ENCODE measurements around the gene DCP2. TPM values are rescaled to one million over a fixed set of nuclear protein-coding genes. Genes with fewer than 3 reads are reported as not detected.
"Not testable (repeated sequence)": the region's sequence is repeated elsewhere in the genome, so short reads cannot be mapped to it uniquely, and the experiment has no call there.

DCP2 gene
- total RNA-seq, 1 experiment from 2014 or later: 34.4 TPM

- not testable (repeated sequence) for H3K27me3 ChIP-seq, H3K36me3 ChIP-seq, H3K4me3 ChIP-seq, H3K9me3 ChIP-seq
- DNase-seq: peak; percentile 91
Measured at GRCh38 chr5:112959872-112960271, 16.7 kb upstream of the DCP2 start.

GRCh38 chr5:112960315-112960714, 16.3 kb upstream of the DCP2 start:
- Histone ChIP-seq H3K36me3 (no peaks in the 10 kb centered on the region), H3K9me3 (no peaks in the 10 kb centered on the region), H3K4me3 (no peak overlapping the region), H3K27me3 (no peaks in the 10 kb centered on the region)
- no peak for DNase-seq

- no peak for DNase-seq
- Histone ChIP-seq H3K4me3 (no peak overlapping the region), H3K9me3 (no peaks in the 10 kb centered on the region), H3K36me3 (no peaks in the 10 kb centered on the region), H3K27me3 (no peaks in the 10 kb centered on the region)
Measured at GRCh38 chr5:112960863-112961504, 15.6 kb upstream of the DCP2 start.

GRCh38 chr5:112963374-112963733, 13.2 kb upstream of the DCP2 start:
- H3K36me3 ChIP-seq, H3K27me3 ChIP-seq, H3K4me3 ChIP-seq, H3K9me3 ChIP-seq, DNase-seq: not testable (repeated sequence)

- H3K4me3 ChIP-seq: no peak overlapping the region
- DNase-seq: no peak
- no peaks in the 10 kb centered on the region for H3K36me3 ChIP-seq
- H3K9me3 ChIP-seq: no peaks in the 10 kb centered on the region
- no peaks in the 10 kb centered on the region for H3K27me3 ChIP-seq
Measured at GRCh38 chr5:112965733-112966306, 10.8 kb upstream of the DCP2 start.

- DNase-seq: no peak
- Histone ChIP-seq H3K9me3 (no peaks in the 10 kb centered on the region), H3K27me3 (no peaks in the 10 kb centered on the region), H3K36me3 (no peaks in the 10 kb centered on the region), H3K4me3 (no peak overlapping the region)
Measured at GRCh38 chr5:112967520-112968083, 9.0 kb upstream of the DCP2 start.

- Histone ChIP-seq H3K9me3 (no peaks in the 10 kb centered on the region), H3K4me3 (no peak overlapping the region), H3K27me3 (no peaks in the 10 kb centered on the region), H3K36me3 (no peaks in the 10 kb centered on the region)
- no peak for DNase-seq
Measured at GRCh38 chr5:112968411-112969106, 8.0 kb upstream of the DCP2 start.

- no peak for DNase-seq
- Histone ChIP-seq H3K27me3 (no peaks in the 10 kb centered on the region), H3K36me3 (no peaks in the 10 kb centered on the region), H3K9me3 (no peaks in the 10 kb centered on the region), H3K4me3 (no peak overlapping the region)
Measured at GRCh38 chr5:112971276-112971675, 5.3 kb upstream of the DCP2 start.

GRCh38 chr5:112973036-112973435, 3.6 kb upstream of the DCP2 start:
- Histone ChIP-seq H3K27me3 (no peaks in the 10 kb centered on the region), H3K36me3 (no peaks in the 10 kb centered on the region; the same call in 1 of the 2 replicates), H3K4me3 (no peak overlapping the region), H3K9me3 (no peaks in the 10 kb centered on the region)
- DNase-seq: no peak

- no peaks in the 10 kb centered on the region for H3K27me3 ChIP-seq
- H3K36me3 ChIP-seq: peaks cover 3% of the 10 kb centered on the region; the same call in 1 of the 2 replicates
- no peak overlapping the region for H3K4me3 ChIP-seq
- no peak for DNase-seq
- H3K9me3 ChIP-seq: no peaks in the 10 kb centered on the region
Measured at GRCh38 chr5:112973904-112974303, 2.7 kb upstream of the DCP2 start.

- Histone ChIP-seq H3K9me3 (no peaks in the 10 kb centered on the region), H3K4me3 (no peak overlapping the region), H3K27me3 (no peaks in the 10 kb centered on the region), H3K36me3 (peaks cover 3% of the 10 kb centered on the region; the same call in 1 of the 2 replicates)
- DNase-seq: no peak
Measured at GRCh38 chr5:112974901-112975300, 1.7 kb upstream of the DCP2 start.

- DNase-seq: no peak
Measured at GRCh38 chr5:112975721-112976431, 722 bp upstream of the DCP2 start.

GRCh38 chr5:112977440-112977861, 853 bp downstream of the DCP2 start:
- DNase-seq: no peak
- H3K4me3 ChIP-seq: peak overlapping the region; percentile 90
- no peaks in the 10 kb centered on the region for H3K27me3 ChIP-seq
- peaks cover 21% of the 10 kb centered on the region for H3K36me3 ChIP-seq
- no peaks in the 10 kb centered on the region for H3K9me3 ChIP-seq

More at GRCh38 chr5:112975721-112976431, 722 bp upstream of the DCP2 start:
- H3K4me3 ChIP-seq: peak overlapping the region; percentile 90
- H3K9me3 ChIP-seq: no peaks in the 10 kb centered on the region
- H3K36me3 ChIP-seq: peaks cover 6% of the 10 kb centered on the region
- no peaks in the 10 kb centered on the region for H3K27me3 ChIP-seq

GRCh38 chr5:112978836-112979235, 2.2 kb downstream of the DCP2 start:
- Histone ChIP-seq H3K4me3 (peak overlapping the region; percentile 90), H3K27me3 (no peaks in the 10 kb centered on the region), H3K9me3 (no peaks in the 10 kb centered on the region), H3K36me3 (peaks cover 28% of the 10 kb centered on the region)
- DNase-seq: no peak

- H3K27me3 ChIP-seq: no peaks in the 10 kb centered on the region
- no peak for DNase-seq
- H3K4me3 ChIP-seq: no peak overlapping the region; the same call in 1 of the 2 replicates
- H3K36me3 ChIP-seq: peaks cover 33% of the 10 kb centered on the region
- H3K9me3 ChIP-seq: no peaks in the 10 kb centered on the region
Measured at GRCh38 chr5:112979723-112980122, 3.1 kb downstream of the DCP2 start.

GRCh38 chr5:112983363-112983762, 6.8 kb downstream of the DCP2 start:
- Histone ChIP-seq H3K9me3 (no peaks in the 10 kb centered on the region), H3K36me3 (peaks cover 34% of the 10 kb centered on the region), H3K27me3 (no peaks in the 10 kb centered on the region), H3K4me3 (no peak overlapping the region)
- no peak for DNase-seq

- DNase-seq: no peak
- Histone ChIP-seq H3K4me3 (no peak overlapping the region), H3K27me3 (no peaks in the 10 kb centered on the region), H3K9me3 (no peaks in the 10 kb centered on the region), H3K36me3 (peaks cover 34% of the 10 kb centered on the region)
Measured at GRCh38 chr5:112986224-112986623, 9.6 kb downstream of the DCP2 start.

Measured in MG63 (cell line).